SK-N-SH (cell line): ENCODE data around the gene MTREX. TPM values are rescaled to one million over a fixed set of nuclear protein-coding genes. Genes with fewer than 3 reads are reported as not detected.

Source experiments
- CTCF ChIA-PET: fragments of 300-600, 350-600 bp; formaldehyde crosslinking; extraction: SDS; loops from one replicate; lab custom pipeline; 2021; lab: Yijun Ruan, JAX
- POLR2A ChIA-PET: fragments of 350-600 bp; sonication (Branson Sonifier 250); formaldehyde crosslinking; extraction: SDS; loops from one replicate; lab custom pipeline; 2020; ENCODE audit warnings: antibody characterized with exemption, inconsistent platforms; lab: Yijun Ruan, JAX
- DNase-seq: peaks from one replicate; pipeline ENCODE4 v3.0.0; 2012
- H2AFZ ChIP-seq: fragments of 200-600 bp; sonication (generic); 2 replicates; pipeline ENCODE4 v1.8.1; 2016; ENCODE audit warnings: antibody characterized with exemption, mild to moderate bottlenecking, low read depth
- H3F3A ChIP-seq: fragments of 200-600 bp; sonication (generic); replicated peaks from 2 replicates; pipeline ENCODE3; 2016; ENCODE audit warnings: antibody characterized with exemption, mild to moderate bottlenecking; ENCODE audit not compliant: insufficient read depth
- H3K27ac ChIP-seq, 2 experiments: fragments of 200-500 bp in 1 of 2; fragments of 200-600 bp in 1 of 2; sonication (Bioruptor generic) in 1 of 2; sonication (generic), shearing (Covaris generic) in 1 of 2; 2 replicates each; pipeline versions ENCODE4 v1.5.1 to v1.6.1; 2014 to 2016; ENCODE audit warnings: low read depth in 2 of 2, inconsistent platforms in 1 of 2, low read length in 1 of 2, mild to moderate bottlenecking in 1 of 2, mixed read lengths in 1 of 2
- H3K27me3 ChIP-seq: fragments of 200-600 bp; sonication (generic), shearing (Covaris generic); 2 replicates; pipeline ENCODE4 v1.6.1; 2016; ENCODE audit warnings: mixed run types; ENCODE audit not compliant: insufficient read depth
- H3K36me3 ChIP-seq, 2 experiments: fragments of 200-500 bp in 1 of 2; fragments of 200-600 bp in 1 of 2; sonication (Bioruptor generic) in 1 of 2; sonication (generic) in 1 of 2; replicated peaks in 1 of 2; 2 replicates each; pipeline versions ENCODE3 to v1.5.1; 2014 to 2016; ENCODE audit warnings: low read length in 1 of 2, mild to moderate bottlenecking in 1 of 2; ENCODE audit not compliant: insufficient read depth in 2 of 2, control insufficient read depth in 1 of 2
- H3K4me1 ChIP-seq, 2 experiments: fragments of 200-500 bp in 1 of 2; fragments of 200-600 bp in 1 of 2; sonication (Bioruptor generic) in 1 of 2; sonication (generic), shearing (Covaris generic) in 1 of 2; 2 replicates each; pipeline versions ENCODE4 v1.5.1 to v1.6.1; 2014 to 2016; ENCODE audit warnings: low read depth in 1 of 2, low read length in 1 of 2, mixed run types in 1 of 2; ENCODE audit not compliant: insufficient read depth in 2 of 2, control insufficient read depth in 1 of 2
- H3K4me2 ChIP-seq: fragments of 200-600 bp; sonication (generic), shearing (Covaris generic); 2 replicates; pipeline ENCODE4 v1.6.1; 2017; ENCODE audit warnings: mixed run types
- H3K4me3 ChIP-seq, 2 experiments: fragments of 200-500 bp in 1 of 2; fragments of 200-600 bp in 1 of 2; sonication (Bioruptor generic) in 1 of 2; sonication (generic), shearing (Covaris generic) in 1 of 2; 2 replicates each; pipeline versions ENCODE4 v1.5.1 to v1.8.1; 2014 to 2016; ENCODE audit warnings: low read depth in 2 of 2, inconsistent platforms in 1 of 2, low read length in 1 of 2, mild to moderate bottlenecking in 1 of 2, mixed read lengths in 1 of 2, moderate library complexity in 1 of 2
- H3K79me2 ChIP-seq: fragments of 200-600 bp; sonication (generic); 2 replicates; pipeline ENCODE4 v1.8.1; 2017; ENCODE audit warnings: mild to moderate bottlenecking; ENCODE audit not compliant: insufficient read depth
- H3K9ac ChIP-seq: fragments of 200-600 bp; sonication (generic); 2 replicates; pipeline ENCODE4 v1.6.1; 2017; ENCODE audit warnings: mixed run types
- H3K9me2 ChIP-seq: fragments of 200-600 bp; sonication (generic); 2 replicates; pipeline ENCODE4 v1.6.1; 2017; ENCODE audit warnings: mixed run types
- H3K9me3 ChIP-seq: fragments of 200-600 bp; sonication (generic); 2 replicates; pipeline ENCODE4 v1.6.1; 2017; ENCODE audit warnings: mixed run types, mild to moderate bottlenecking, moderate library complexity
- H4K20me1 ChIP-seq: fragments of 200-600 bp; sonication (generic); 2 replicates; pipeline ENCODE4 v1.6.1; 2017; ENCODE audit warnings: mild to moderate bottlenecking, mixed run types; ENCODE audit not compliant: insufficient read depth
- CTCF ChIP-seq: fragments of 200-600 bp; sonication (generic); IDR thresholded peaks from 2 replicates; pipeline ENCODE4 v1.6.1; 2017; ENCODE audit warnings: antibody characterized with exemption, mild to moderate bottlenecking, moderate library complexity
- ELF1 ChIP-seq: IDR thresholded peaks from 2 replicates; pipeline ENCODE4 v1.4.0; 2012
- EP300 ChIP-seq, 2 experiments: IDR thresholded peaks; 2 replicates each; pipeline versions ENCODE4 v1.4.0 to v1.6.1; 2012; ENCODE audit warnings: borderline replicate concordance in 1 of 2, low read depth in 1 of 2, low read length in 1 of 2
- EZH2phosphoT487 ChIP-seq: fragments of 200-600 bp; sonication (generic); IDR thresholded peaks from 2 replicates; pipeline ENCODE4 v1.6.1; 2017; ENCODE audit warnings: low read depth, mixed run types, mild to moderate bottlenecking, antibody characterized with exemption, moderate library complexity, borderline replicate concordance
- FOSL2 ChIP-seq: IDR thresholded peaks from 2 replicates; pipeline ENCODE4 v1.4.0; 2012; ENCODE audit warnings: low read depth, mild to moderate bottlenecking, moderate library complexity, borderline replicate concordance
- FOXM1 ChIP-seq: IDR thresholded peaks from 2 replicates; pipeline ENCODE4 v1.4.0; 2012; ENCODE audit warnings: low read depth, mild to moderate bottlenecking
- GABPA ChIP-seq: IDR thresholded peaks from 2 replicates; pipeline ENCODE4 v1.4.0; 2012; ENCODE audit warnings: low read depth, mild to moderate bottlenecking
- GATA2 ChIP-seq: sonication (generic); formaldehyde crosslinking; IDR thresholded peaks from 2 replicates; pipeline ENCODE4 v1.5.0; 2020; ENCODE audit warnings: mild to moderate bottlenecking, missing genetic modification reagents
- JUND ChIP-seq: IDR thresholded peaks from 2 replicates; pipeline ENCODE4 v1.4.0; 2012
- MAX ChIP-seq: IDR thresholded peaks from 2 replicates; pipeline ENCODE4 v1.4.0; 2012; ENCODE audit warnings: low read depth
- MEF2A ChIP-seq: IDR thresholded peaks from 2 replicates; pipeline ENCODE4 v1.4.0; 2012; ENCODE audit warnings: low read depth, borderline replicate concordance
- MXI1 ChIP-seq: IDR thresholded peaks from 2 replicates; pipeline ENCODE4 v1.6.1; 2012; ENCODE audit warnings: mild to moderate bottlenecking, low read depth, low read length, improper control_type of control experiment
- POLR2AphosphoS5 ChIP-seq: IDR thresholded peaks from 2 replicates; pipeline ENCODE4 v1.6.1; 2012; ENCODE audit warnings: low read depth, low read length
- RAD21 ChIP-seq: IDR thresholded peaks from 2 replicates; pipeline ENCODE4 v1.6.1; 2012; ENCODE audit warnings: mild to moderate bottlenecking, low read length
- RCOR1 ChIP-seq: fragments of 150-350 bp; IDR thresholded peaks from 2 replicates; pipeline ENCODE4 v1.6.1; 2017; ENCODE audit warnings: antibody characterized with exemption, low read length
- RFX5 ChIP-seq: IDR thresholded peaks from 2 replicates; pipeline ENCODE4 v1.6.1; 2012; ENCODE audit warnings: mild to moderate bottlenecking, improper control_type of control experiment, low read length
- SIN3A ChIP-seq: IDR thresholded peaks from 2 replicates; pipeline ENCODE4 v1.6.1; 2012; ENCODE audit warnings: low read depth, mild to moderate bottlenecking, low read length, moderate library complexity, borderline replicate concordance
- TAF1 ChIP-seq: IDR thresholded peaks from 2 replicates; pipeline ENCODE4 v1.6.1; 2012; ENCODE audit warnings: low read depth, mild to moderate bottlenecking, low read length, moderate library complexity, borderline replicate concordance
- TCF12 ChIP-seq: IDR thresholded peaks from 2 replicates; pipeline ENCODE4 v1.4.0; 2012
- YY1 ChIP-seq: IDR thresholded peaks from 2 replicates; pipeline ENCODE4 v1.4.0; 2012; ENCODE audit warnings: low read depth, mild to moderate bottlenecking
- WGBS: methylation state at CpG from one replicate; pipeline ENCODE4 v1.1.6; 2017; ENCODE audit warnings: low lambda C conversion rate; 5-methylcytosine and 5-hydroxymethylcytosine counted together
- polyA plus RNA-seq, 3 experiments: library from polyadenylated mRNA; depleted of rRNA; stranded (reverse); fragments of >200 nt; gene quantifications; 2 replicates each; pipeline ENCODE4 v1.2.3, GENCODE V29; 2012
- TF ChIP-seq, protein P1 (sequence below): IDR thresholded peaks from 2 replicates; pipeline ENCODE4 v1.4.0; 2012; ENCODE audit warnings: low read depth, borderline replicate concordance
- TF ChIP-seq, protein P2 (sequence below): IDR thresholded peaks from 2 replicates; pipeline ENCODE4; 2012
- TF ChIP-seq, protein P3 (sequence below): IDR thresholded peaks from 2 replicates; pipeline ENCODE4 v1.6.1; 2012; ENCODE audit warnings: mild to moderate bottlenecking, low read depth, low read length, moderate library complexity

The MTREX gene
- 11.2 and 12.1 TPM in 2 replicates for polyA plus RNA-seq (2012; rRNA removed)
- polyA plus RNA-seq (2012; cell fraction: cytosol; rRNA removed): 14.9 and 22.6 TPM in 2 replicates
- polyA plus RNA-seq (2012; cell fraction: nucleus; rRNA removed): 7.3 and 17.5 TPM in 2 replicates

GRCh38 chr5:55307383-55308253 is at the start of gene MTREX, which contains the start of gene DHX29:
Gene MTREX (plus strand): TSS chr5:55307989. CDS start chr5:55308014, 25 bp downstream.
Gene DHX29 (minus strand): TSS chr5:55307694. CDS start chr5:55307573, 121 bp downstream.
- H3F3A ChIP-seq: peaks cover 12% of the 10 kb centered on the region
- peak within 1 kb of the TSS; percentile 90 for H3K9ac ChIP-seq
- peak within 1 kb of the TSS; percentile 88 for H2AFZ ChIP-seq
- H3K4me3 ChIP-seq: peak within 1 kb of the TSS; percentile 93 to 98
- WGBS: under 1% methylated on average over 47 of the region's 62 CpGs
- H3K4me2 ChIP-seq: peak within 1 kb of the TSS; percentile 87
- no peaks in the 10 kb centered on the region for H3K27me3 ChIP-seq
- DNase-seq: peak; percentile 91
- POLR2A ChIA-PET: interaction anchor here (1.2 kb wide), 1 partner anchor 406 kb away, joined by 5 read pairs; no protein-coding TSS in a partner anchor
- H3K9me3 ChIP-seq: no peaks in the 10 kb centered on the region
- CTCF ChIA-PET: interaction anchor here (0.9 to 2.0 kb wide), 4 partner anchors 36 to 80 kb away, joined by 3 to 5 read pairs (median 4); partner anchors contain the start of gene CCNO
- peaks cover 7 to 15% of the 10 kb centered on the region in 2 experiments for H3K36me3 ChIP-seq
- peaks cover 14 to 22% of the 10 kb centered on the region in 2 experiments for H3K4me1 ChIP-seq
- H4K20me1 ChIP-seq: peaks cover 20% of the 10 kb centered on the region; the same call in 1 of the 2 replicates
- peak within 1 kb of the TSS; percentile 97 for H3K27ac ChIP-seq
- H3K79me2 ChIP-seq: peaks cover 95% of the 10 kb centered on the region
- no peaks in the 10 kb centered on the region for H3K9me2 ChIP-seq
- TF ChIP-seq, protein P1, sequence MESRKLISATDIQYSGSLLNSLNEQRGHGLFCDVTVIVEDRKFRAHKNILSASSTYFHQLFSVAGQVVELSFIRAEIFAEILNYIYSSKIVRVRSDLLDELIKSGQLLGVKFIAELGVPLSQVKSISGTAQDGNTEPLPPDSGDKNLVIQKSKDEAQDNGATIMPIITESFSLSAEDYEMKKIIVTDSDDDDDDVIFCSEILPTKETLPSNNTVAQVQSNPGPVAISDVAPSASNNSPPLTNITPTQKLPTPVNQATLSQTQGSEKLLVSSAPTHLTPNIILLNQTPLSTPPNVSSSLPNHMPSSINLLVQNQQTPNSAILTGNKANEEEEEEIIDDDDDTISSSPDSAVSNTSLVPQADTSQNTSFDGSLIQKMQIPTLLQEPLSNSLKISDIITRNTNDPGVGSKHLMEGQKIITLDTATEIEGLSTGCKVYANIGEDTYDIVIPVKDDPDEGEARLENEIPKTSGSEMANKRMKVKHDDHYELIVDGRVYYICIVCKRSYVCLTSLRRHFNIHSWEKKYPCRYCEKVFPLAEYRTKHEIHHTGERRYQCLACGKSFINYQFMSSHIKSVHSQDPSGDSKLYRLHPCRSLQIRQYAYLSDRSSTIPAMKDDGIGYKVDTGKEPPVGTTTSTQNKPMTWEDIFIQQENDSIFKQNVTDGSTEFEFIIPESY: no peak
- peak; percentile 55; the same call in 1 of the 2 replicates for TF ChIP-seq ELF1
- TF ChIP-seq TCF12: 0 out of 2 replicates have a peak, but pooled peaks have one; percentile 20
- TF ChIP-seq FOSL2: no peak
- no peak for TF ChIP-seq RFX5
- peak; percentile 95 for TF ChIP-seq TAF1
- peak; percentile 93 for TF ChIP-seq YY1
- peak; percentile 30 for TF ChIP-seq GABPA
- no peak for TF ChIP-seq MEF2A
- peak; percentile 84; the same call in 1 of the 2 replicates for TF ChIP-seq MXI1
- TF ChIP-seq RAD21: no peak
- TF ChIP-seq EP300 (IDR thresholded peaks at IDR 0.05; ENCODE audit: borderline replicate concordance in 1 of 2, low read depth in 1 of 2, low read length in 1 of 2): no peak
- TF ChIP-seq SIN3A: 0 out of 2 replicates have a peak, but pooled peaks have one; percentile 4
- TF ChIP-seq, protein P2, sequence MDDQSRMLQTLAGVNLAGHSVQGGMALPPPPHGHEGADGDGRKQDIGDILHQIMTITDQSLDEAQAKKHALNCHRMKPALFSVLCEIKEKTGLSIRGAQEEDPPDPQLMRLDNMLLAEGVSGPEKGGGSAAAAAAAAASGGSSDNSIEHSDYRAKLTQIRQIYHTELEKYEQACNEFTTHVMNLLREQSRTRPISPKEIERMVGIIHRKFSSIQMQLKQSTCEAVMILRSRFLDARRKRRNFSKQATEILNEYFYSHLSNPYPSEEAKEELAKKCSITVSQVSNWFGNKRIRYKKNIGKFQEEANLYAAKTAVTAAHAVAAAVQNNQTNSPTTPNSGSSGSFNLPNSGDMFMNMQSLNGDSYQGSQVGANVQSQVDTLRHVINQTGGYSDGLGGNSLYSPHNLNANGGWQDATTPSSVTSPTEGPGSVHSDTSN: peak; percentile 48; the same call in 1 of the 2 replicates
- TF ChIP-seq CTCF: no peak
- no peak for TF ChIP-seq EZH2phosphoT487
- TF ChIP-seq, protein P3, sequence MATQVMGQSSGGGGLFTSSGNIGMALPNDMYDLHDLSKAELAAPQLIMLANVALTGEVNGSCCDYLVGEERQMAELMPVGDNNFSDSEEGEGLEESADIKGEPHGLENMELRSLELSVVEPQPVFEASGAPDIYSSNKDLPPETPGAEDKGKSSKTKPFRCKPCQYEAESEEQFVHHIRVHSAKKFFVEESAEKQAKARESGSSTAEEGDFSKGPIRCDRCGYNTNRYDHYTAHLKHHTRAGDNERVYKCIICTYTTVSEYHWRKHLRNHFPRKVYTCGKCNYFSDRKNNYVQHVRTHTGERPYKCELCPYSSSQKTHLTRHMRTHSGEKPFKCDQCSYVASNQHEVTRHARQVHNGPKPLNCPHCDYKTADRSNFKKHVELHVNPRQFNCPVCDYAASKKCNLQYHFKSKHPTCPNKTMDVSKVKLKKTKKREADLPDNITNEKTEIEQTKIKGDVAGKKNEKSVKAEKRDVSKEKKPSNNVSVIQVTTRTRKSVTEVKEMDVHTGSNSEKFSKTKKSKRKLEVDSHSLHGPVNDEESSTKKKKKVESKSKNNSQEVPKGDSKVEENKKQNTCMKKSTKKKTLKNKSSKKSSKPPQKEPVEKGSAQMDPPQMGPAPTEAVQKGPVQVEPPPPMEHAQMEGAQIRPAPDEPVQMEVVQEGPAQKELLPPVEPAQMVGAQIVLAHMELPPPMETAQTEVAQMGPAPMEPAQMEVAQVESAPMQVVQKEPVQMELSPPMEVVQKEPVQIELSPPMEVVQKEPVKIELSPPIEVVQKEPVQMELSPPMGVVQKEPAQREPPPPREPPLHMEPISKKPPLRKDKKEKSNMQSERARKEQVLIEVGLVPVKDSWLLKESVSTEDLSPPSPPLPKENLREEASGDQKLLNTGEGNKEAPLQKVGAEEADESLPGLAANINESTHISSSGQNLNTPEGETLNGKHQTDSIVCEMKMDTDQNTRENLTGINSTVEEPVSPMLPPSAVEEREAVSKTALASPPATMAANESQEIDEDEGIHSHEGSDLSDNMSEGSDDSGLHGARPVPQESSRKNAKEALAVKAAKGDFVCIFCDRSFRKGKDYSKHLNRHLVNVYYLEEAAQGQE: no peak
- peak; percentile 5; the same call in 1 of the 2 replicates for TF ChIP-seq JUND
- TF ChIP-seq POLR2AphosphoS5: peak; percentile 81
- peak; percentile 41; the same call in 1 of the 2 replicates for TF ChIP-seq RCOR1
- peak; percentile 87 for TF ChIP-seq MAX
- no peak for TF ChIP-seq GATA2 (CRISPR knock-in tag)
- 0 out of 2 replicates have a peak, but pooled peaks have one; percentile 34 for TF ChIP-seq FOXM1
